NB4 (cell line): Measurements from ENCODE around the gene AP4S1.

Experiments used
- CTCF ChIP-seq: IDR thresholded peaks from one replicate; pipeline ENCODE4 v1.5.1; 2012; ENCODE audit warnings: low read depth, low read length
- POLR2A ChIP-seq: IDR thresholded peaks from 2 replicates; pipeline ENCODE4 v1.6.1; 2011; ENCODE audit warnings: mild to moderate bottlenecking; ENCODE audit not compliant: insufficient read length; ENCODE audit errors: extremely low read depth
- TF ChIP-seq, protein P1 (sequence below): IDR thresholded peaks from 2 replicates; pipeline ENCODE4 v1.6.1; 2011; ENCODE audit warnings: low read depth, low read length

DNA sequence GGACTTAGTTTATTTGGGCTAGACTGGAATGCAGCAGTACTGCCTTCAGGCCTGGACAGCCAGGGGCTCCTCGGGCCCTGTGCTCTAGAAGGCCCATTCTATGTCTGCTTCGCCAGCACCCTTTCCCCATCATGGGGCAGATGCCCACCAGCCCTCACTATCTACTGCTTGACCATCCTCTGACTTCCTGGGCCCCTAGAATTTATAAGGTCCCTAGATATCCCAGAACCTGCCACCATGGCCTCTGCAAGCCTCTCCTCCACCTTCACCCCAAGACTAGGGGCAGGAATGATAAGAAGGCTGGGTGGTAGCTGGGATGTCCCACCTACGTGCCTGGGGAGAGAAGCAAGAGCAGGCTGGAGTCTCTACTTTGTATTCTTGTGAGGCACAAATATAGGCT lies 59.6 kb downstream of the AP4S1 start:
- TF ChIP-seq, protein P1, sequence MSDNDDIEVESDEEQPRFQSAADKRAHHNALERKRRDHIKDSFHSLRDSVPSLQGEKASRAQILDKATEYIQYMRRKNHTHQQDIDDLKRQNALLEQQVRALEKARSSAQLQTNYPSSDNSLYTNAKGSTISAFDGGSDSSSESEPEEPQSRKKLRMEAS = no peak
- TF ChIP-seq CTCF = no peak
- no peak for TF ChIP-seq POLR2A
